Nephron (organoid): ENCODE data around the gene CNOT11.

Source experiments
- H3K27ac Mint-ChIP-seq, 3 experiments: 2 replicates each; pipeline ENCODE4 v1.8.0; 2020; ENCODE audit warnings: mixed read lengths in 3 of 3, mild to moderate bottlenecking in 2 of 3, moderate library complexity in 1 of 3
- H3K27me3 Mint-ChIP-seq: 2 replicates; pipeline ENCODE4 v1.8.0; 2021; ENCODE audit warnings: low read depth, mild to moderate bottlenecking, moderate library complexity, mixed read lengths
- H3K36me3 Mint-ChIP-seq: 2 replicates; pipeline ENCODE4 v1.8.0; 2020; ENCODE audit warnings: low read depth, mixed read lengths
- H3K4me1 Mint-ChIP-seq: 2 replicates; pipeline ENCODE4 v1.8.0; 2020; ENCODE audit warnings: mixed read lengths
- H3K4me3 Mint-ChIP-seq, 3 experiments: 2 replicates each; pipeline ENCODE4 v1.8.0; 2020; ENCODE audit warnings: mild to moderate bottlenecking in 3 of 3, mixed read lengths in 3 of 3, moderate library complexity in 2 of 3
- H3K9me3 Mint-ChIP-seq: 2 replicates; pipeline ENCODE4 v1.8.0; 2020; ENCODE audit warnings: mixed read lengths
- TF ChIP-seq, protein P1 (sequence below), 3 experiments: fragments of 200-600 bp; sonication (generic); IDR thresholded peaks; one replicate each; pipeline ENCODE4 v1.5.0; 2021; ENCODE audit warnings: antibody characterized with exemption in 3 of 3; ENCODE audit not compliant: unreplicated experiment in 3 of 3

The CNOT11 gene

DNA sequence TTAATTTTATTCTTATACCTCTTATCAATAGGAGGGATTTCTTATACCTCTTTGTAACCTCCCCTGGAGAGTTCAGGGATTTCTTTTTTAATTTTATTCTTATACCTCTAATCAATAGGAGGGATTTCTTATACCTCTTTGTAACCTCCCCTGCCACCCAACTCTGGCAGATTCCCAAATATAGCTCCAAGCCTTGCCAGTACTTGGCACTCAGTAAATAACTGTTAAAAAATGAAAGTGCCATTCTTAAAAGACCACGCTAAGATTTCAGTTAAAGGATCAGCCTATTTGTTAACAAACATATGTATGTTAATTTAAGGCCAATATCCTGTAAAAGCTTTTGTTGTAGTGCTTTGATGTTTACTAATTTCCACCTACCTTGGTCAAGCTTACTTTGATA, 51.0 kb downstream of the CNOT11 start:
- Mint-ChIP-seq H3K4me3 (no peak overlapping the region), H3K4me1 (peaks cover 39% of the 10 kb centered on the region), H3K27me3 (no peaks in the 10 kb centered on the region), H3K27ac (no peak overlapping the region), H3K9me3 (no peaks in the 10 kb centered on the region), H3K36me3 (peaks cover 22% of the 10 kb centered on the region)
- TF ChIP-seq, protein P1, sequence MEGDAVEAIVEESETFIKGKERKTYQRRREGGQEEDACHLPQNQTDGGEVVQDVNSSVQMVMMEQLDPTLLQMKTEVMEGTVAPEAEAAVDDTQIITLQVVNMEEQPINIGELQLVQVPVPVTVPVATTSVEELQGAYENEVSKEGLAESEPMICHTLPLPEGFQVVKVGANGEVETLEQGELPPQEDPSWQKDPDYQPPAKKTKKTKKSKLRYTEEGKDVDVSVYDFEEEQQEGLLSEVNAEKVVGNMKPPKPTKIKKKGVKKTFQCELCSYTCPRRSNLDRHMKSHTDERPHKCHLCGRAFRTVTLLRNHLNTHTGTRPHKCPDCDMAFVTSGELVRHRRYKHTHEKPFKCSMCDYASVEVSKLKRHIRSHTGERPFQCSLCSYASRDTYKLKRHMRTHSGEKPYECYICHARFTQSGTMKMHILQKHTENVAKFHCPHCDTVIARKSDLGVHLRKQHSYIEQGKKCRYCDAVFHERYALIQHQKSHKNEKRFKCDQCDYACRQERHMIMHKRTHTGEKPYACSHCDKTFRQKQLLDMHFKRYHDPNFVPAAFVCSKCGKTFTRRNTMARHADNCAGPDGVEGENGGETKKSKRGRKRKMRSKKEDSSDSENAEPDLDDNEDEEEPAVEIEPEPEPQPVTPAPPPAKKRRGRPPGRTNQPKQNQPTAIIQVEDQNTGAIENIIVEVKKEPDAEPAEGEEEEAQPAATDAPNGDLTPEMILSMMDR (IDR thresholded peaks at IDR 0.05; ENCODE audit: unreplicated experiment in 3 of 3) = no peak

DNA sequence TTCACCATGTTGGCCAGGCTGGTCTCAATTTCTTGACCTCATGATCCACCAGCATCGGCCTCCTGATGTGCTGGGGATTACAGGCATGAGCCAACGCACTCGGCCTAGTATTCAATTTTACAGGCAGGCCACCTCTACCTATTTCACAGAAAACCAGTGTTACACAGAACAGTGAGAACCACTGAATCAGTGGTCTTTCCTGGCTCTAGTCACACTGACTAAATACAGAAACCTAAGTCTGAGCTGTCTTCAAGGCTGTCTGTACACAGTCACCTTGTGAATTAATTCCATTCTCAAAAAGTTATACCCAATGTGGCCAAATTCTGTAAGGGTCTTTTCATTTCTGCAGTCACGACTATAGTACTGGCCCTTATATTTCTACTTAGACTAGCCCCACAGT, 52.3 kb downstream of the CNOT11 start:
- H3K36me3 Mint-ChIP-seq = peaks cover 22% of the 10 kb centered on the region
- no peaks in the 10 kb centered on the region for H3K27me3 Mint-ChIP-seq
- H3K4me1 Mint-ChIP-seq = peaks cover 31% of the 10 kb centered on the region
- peak overlapping the region; percentile 7 to 97 (median 57) for H3K4me3 Mint-ChIP-seq
- peak overlapping the region in 1 of 3 experiments; percentile 15 for H3K27ac Mint-ChIP-seq
- no peaks in the 10 kb centered on the region for H3K9me3 Mint-ChIP-seq
- TF ChIP-seq, protein P1 (IDR thresholded peaks at IDR 0.05; ENCODE audit: unreplicated experiment in 3 of 3) = no peak

DNA sequence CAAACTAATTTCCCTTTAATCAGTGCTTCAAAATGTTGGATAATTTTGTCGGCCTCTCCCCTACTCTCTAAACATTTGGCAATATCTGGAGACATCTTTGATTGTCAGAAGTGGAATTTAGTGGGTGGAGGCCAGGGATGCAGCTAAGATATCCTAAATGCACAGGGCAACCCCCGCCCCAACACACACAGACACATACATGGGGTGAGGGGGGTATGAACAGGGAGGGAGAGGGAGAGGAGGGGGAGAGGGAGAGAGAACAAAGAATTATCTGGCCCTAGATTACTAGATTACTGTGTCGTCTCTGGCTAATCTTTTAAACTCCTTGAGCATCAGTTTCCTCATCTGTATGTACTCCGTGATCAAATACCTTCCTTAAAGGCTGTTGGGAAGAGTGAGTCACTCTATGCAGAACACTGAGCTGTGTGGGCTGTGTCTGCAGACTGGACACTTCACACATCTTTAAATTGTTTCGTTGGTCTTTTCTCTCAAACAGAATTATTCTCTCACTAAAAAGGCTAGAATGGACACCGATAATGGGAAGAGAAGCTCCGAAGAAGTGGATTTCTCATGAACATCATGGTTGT, 52.9 kb downstream of the CNOT11 start:
- peak overlapping the region; percentile 18 to 97 (median 95) for H3K4me3 Mint-ChIP-seq
- no peaks in the 10 kb centered on the region for H3K9me3 Mint-ChIP-seq
- TF ChIP-seq, protein P1 (IDR thresholded peaks at IDR 0.05; ENCODE audit: unreplicated experiment in 3 of 3) = no peak
- peak overlapping the region in 1 of 3 experiments; percentile 15 for H3K27ac Mint-ChIP-seq
- peaks cover 22% of the 10 kb centered on the region for H3K36me3 Mint-ChIP-seq
- H3K4me1 Mint-ChIP-seq = peaks cover 29% of the 10 kb centered on the region
- H3K27me3 Mint-ChIP-seq = no peaks in the 10 kb centered on the region

DNA sequence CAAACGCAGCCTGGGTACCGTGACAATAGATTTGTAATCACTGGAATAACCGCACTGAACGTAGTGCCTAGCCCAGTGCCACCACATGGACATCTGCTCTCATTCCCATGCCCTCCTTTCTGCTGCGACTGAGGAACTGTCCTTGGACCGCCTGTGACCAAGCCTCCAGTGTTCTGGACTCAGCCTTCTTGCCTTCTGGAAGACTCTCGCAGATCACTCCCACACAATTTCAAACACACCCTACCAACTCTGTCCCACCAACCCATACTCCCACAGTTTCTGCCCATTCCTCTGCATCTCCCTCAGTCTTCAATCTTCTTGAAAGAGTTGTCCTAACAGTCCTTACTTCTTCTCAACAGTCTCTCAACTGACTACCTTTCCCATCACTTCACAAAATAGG, 53.7 kb downstream of the CNOT11 start:
- H3K9me3 Mint-ChIP-seq = no peaks in the 10 kb centered on the region
- H3K4me1 Mint-ChIP-seq = peaks cover 24% of the 10 kb centered on the region
- TF ChIP-seq, protein P1 (IDR thresholded peaks at IDR 0.05; ENCODE audit: unreplicated experiment in 3 of 3) = no peak
- H3K4me3 Mint-ChIP-seq = peak overlapping the region; percentile 84 to 97 (median 95)
- peak overlapping the region; percentile 14 to 59 (median 21) for H3K27ac Mint-ChIP-seq
- H3K36me3 Mint-ChIP-seq = peaks cover 22% of the 10 kb centered on the region
- no peaks in the 10 kb centered on the region for H3K27me3 Mint-ChIP-seq

DNA sequence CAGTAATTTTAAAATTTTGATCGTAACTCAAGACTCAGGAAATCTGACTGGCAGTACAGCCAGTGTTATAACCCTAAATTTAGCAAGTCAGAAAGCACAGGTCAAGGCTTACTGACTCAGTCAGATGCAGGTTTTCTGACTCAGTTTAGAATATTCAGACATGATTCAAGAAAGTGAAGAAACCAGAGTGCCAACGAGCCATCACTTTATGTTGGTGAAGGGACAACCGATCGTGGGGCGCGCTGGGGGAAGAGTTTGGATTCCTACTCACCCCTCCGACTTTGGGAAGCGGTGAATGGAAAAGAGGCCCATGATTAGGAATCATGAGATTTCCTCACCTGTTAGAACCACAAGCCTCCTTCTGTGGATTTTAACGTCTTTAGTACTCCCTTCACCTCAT, 54.8 kb downstream of the CNOT11 start:
- H3K36me3 Mint-ChIP-seq = peaks cover 16% of the 10 kb centered on the region
- H3K4me1 Mint-ChIP-seq = peaks cover 24% of the 10 kb centered on the region
- H3K9me3 Mint-ChIP-seq = no peaks in the 10 kb centered on the region
- H3K4me3 Mint-ChIP-seq = peak overlapping the region; percentile 84 to 97 (median 95)
- TF ChIP-seq, protein P1 (IDR thresholded peaks at IDR 0.05; ENCODE audit: unreplicated experiment in 3 of 3) = no peak
- no peaks in the 10 kb centered on the region for H3K27me3 Mint-ChIP-seq
- peak overlapping the region; percentile 31 to 72 (median 59) for H3K27ac Mint-ChIP-seq

DNA sequence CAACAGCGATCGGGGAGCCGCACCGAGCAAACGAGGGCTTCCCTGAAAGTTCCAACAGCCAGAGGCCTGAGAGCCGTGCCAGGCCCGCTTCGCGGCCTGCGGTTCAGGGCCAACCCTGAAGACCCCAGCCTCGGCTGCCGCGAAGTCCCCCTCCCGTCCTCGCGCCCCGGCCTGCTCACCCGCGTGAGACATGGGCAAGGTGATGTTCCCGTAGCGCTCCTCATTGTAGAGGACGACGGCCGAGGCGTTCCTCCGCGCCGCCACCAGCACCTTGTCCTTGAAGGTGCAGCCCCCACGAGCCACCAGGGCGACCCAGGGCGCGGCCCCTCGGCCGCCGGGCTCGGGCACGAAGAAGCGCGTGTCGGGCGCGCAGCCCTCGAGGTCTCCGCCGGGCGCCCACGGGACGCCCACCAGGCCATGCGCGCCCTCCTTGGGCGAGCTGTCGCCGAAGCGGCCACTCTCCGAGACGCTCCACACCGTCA, 55.3 kb downstream of the CNOT11 start:
- H3K27ac Mint-ChIP-seq = peak overlapping the region; percentile 31 to 72 (median 59)
- TF ChIP-seq, protein P1 (IDR thresholded peaks at IDR 0.05; ENCODE audit: unreplicated experiment in 3 of 3) = no peak
- H3K27me3 Mint-ChIP-seq = no peaks in the 10 kb centered on the region
- H3K4me3 Mint-ChIP-seq = peak overlapping the region; percentile 84 to 97 (median 95)
- H3K36me3 Mint-ChIP-seq = peaks cover 14% of the 10 kb centered on the region
- H3K4me1 Mint-ChIP-seq = peaks cover 24% of the 10 kb centered on the region
- no peaks in the 10 kb centered on the region for H3K9me3 Mint-ChIP-seq
